ENCODE results near the gene CDYL. TPM values are rescaled to one million over a fixed set of nuclear protein-coding genes. Genes with fewer than 3 reads are reported as not detected.
A peak's percentile ranks its signal among the peaks of the same experiment; 100 is the strongest.

Gene CDYL
- total and polyA plus RNA-seq, 7 donors, result 10.0 to 30.0 (median 19.9) TPM

DNA sequence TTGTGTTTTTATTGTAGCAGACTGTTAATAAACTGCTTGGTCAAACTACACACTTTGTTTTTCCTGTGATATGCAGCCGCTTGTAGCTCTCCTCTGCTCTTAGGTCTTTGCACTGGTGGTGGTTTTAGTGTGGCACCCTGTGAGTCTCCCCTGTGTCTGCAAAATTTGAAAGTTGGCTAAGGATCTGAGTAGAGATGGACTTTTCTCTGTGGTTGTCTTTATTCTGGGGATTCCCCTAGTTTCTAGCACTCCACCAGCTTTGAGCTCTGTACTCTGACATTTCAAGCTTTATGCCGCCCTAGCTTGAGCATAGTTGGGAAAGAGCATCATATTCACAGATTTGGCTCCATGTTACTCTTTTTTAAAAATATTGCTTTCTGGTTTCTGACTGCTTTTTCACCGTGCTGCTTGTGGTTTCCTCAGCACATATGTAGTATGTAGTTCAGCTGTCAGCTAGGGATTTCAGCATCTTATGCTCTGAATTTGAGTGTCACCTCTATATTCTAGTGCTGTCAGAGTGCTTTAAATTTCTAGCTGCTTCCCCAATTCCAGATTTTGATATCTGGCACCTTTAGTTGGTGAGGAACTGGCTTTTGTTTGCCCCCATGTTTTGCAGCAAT is 25.4 kb downstream of the CDYL start:
- peaks cover 35% of the 10 kb centered on the region for H3K4me1 ChIP-seq
- WGBS, 3 donors, result 80 to 91% (median 86%) methylated on average over 3 of the region's 3 CpGs
- H3K4me3 ChIP-seq, result no peak overlapping the region
- no peaks in the 10 kb centered on the region for H3K27me3 ChIP-seq (ENCODE audit: insufficient read depth in 3 of 3, low read length in 2 of 3)
- H3K9me3 ChIP-seq, result peaks cover 13% of the 10 kb centered on the region
- no peak overlapping the region for H3K27ac ChIP-seq
- no peaks in the 10 kb centered on the region for H3K36me3 ChIP-seq (ENCODE audit: insufficient read depth in 1 of 2, low read depth in 1 of 2)
- intact Hi-C loops (cut with DNase I), result loop anchor here in 1 of 2 donors (10.0 kb wide), 2 partner anchors 133 to 517 kb away; no protein-coding TSS in a partner anchor
- TF ChIP-seq, protein P1, sequence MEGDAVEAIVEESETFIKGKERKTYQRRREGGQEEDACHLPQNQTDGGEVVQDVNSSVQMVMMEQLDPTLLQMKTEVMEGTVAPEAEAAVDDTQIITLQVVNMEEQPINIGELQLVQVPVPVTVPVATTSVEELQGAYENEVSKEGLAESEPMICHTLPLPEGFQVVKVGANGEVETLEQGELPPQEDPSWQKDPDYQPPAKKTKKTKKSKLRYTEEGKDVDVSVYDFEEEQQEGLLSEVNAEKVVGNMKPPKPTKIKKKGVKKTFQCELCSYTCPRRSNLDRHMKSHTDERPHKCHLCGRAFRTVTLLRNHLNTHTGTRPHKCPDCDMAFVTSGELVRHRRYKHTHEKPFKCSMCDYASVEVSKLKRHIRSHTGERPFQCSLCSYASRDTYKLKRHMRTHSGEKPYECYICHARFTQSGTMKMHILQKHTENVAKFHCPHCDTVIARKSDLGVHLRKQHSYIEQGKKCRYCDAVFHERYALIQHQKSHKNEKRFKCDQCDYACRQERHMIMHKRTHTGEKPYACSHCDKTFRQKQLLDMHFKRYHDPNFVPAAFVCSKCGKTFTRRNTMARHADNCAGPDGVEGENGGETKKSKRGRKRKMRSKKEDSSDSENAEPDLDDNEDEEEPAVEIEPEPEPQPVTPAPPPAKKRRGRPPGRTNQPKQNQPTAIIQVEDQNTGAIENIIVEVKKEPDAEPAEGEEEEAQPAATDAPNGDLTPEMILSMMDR (IDR thresholded peaks at IDR 0.05), result no peak
- DNase-seq (no peak), ATAC-seq (no peak)

DNA sequence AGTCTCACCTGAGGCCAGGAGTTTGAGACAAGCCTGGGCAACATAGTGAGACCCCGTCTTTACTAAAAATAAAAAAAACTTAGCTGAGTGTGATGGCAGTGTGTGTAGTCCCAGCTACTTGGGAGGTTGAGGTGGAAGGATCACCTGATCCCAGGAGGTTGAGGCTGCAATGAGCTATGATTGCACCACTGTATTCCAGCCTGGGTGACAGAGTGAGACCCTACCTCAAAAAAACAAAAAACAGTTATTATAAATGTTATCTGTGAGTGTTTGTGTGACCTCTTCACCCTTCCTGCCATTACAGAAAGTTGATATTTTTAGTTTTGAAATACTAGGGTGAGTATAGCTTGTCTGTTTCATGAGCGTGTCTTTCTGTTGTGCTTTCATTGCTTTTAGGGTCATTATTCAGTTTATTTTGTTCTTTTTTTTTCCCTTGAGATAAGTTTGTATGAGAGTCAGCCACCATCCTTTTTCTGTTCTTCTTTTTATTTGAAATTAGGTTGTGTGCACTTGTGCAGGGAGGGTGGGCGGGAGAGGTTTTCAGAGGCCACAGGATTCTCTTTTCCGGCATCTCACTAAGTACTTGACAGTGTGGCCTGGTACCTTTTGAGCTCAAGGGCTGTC is 26.2 kb downstream of the CDYL start:
- intact Hi-C loops (cut with DNase I), result loop anchor here in 1 of 2 donors (10.0 kb wide), 2 partner anchors 132 to 518 kb away; no protein-coding TSS in a partner anchor
- ATAC-seq (no peak), DNase-seq (no peak)
- Histone ChIP-seq H3K9me3 (peaks cover 13% of the 10 kb centered on the region), H3K36me3 (ENCODE audit: insufficient read depth in 1 of 2, low read depth in 1 of 2) (no peaks in the 10 kb centered on the region), H3K27ac (no peak overlapping the region), H3K4me3 (no peak overlapping the region), H3K27me3 (ENCODE audit: insufficient read depth in 3 of 3, low read length in 2 of 3) (no peaks in the 10 kb centered on the region), H3K4me1 (peaks cover 39% of the 10 kb centered on the region)
- TF ChIP-seq, protein P1 (IDR thresholded peaks at IDR 0.05), result no peak
- WGBS, 3 donors, result 88 to 98% (median 94%) methylated on average over 4 of the region's 4 CpGs

DNA sequence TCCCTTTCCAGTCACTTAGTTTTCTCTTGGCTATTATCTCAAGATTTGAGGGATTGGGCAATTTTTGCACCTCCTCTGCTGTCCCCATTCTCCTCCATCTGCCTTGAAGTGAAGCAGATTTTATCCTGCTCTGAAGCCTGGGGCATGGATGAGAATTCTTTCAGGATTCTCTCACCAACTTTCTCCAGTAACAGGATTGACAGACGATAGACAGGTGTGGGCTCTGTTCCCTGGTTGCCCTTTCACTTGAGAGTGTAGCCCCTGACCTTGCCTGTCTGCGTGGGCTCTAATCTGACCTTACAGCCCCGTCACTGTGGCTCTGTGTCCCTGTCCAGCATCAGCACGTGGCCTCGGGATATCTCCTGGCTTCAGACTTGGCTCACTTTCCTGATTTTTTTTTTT is 27.1 kb downstream of the CDYL start:
- H3K27ac ChIP-seq, result no peak overlapping the region
- intact Hi-C loops (cut with DNase I), result loop anchor here in 1 of 2 donors (10.0 kb wide), 2 partner anchors 131 to 519 kb away; no protein-coding TSS in a partner anchor
- H3K27me3 ChIP-seq (ENCODE audit: insufficient read depth in 3 of 3, low read length in 2 of 3), result no peaks in the 10 kb centered on the region
- TF ChIP-seq, protein P1 (IDR thresholded peaks at IDR 0.05), result no peak
- DNase-seq (no peak), ATAC-seq (peak; percentile 21 to 55 (median 52))
- H3K9me3 ChIP-seq, result peaks cover 13% of the 10 kb centered on the region
- peaks cover 39% of the 10 kb centered on the region for H3K4me1 ChIP-seq
- no peaks in the 10 kb centered on the region for H3K36me3 ChIP-seq (ENCODE audit: insufficient read depth in 1 of 2, low read depth in 1 of 2)
- WGBS, 3 donors, result 11 to 20% (median 12%) methylated on average over 5 of the region's 5 CpGs
- no peak overlapping the region for H3K4me3 ChIP-seq

DNA sequence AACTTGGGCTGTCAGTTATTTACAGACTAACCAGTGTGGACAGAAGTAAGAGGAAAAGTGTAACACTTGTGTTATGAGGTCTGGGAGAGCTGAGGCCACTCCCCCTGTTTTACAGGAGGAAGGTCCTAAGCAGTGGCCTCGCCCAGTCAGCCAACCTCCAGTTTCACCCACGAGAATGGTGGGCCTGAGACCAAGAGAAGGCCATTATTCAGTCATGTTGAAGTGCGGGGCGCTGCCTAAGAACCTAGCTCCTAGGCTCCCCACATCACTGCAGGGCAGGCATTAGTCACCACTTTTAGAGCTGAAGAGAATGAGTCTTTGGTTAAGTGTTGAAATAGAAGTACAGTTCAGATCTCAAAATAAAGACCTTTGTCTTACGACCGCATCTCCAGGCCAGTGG is 27.9 kb downstream of the CDYL start:
- WGBS, 3 donors, result 87 to 95% (median 93%) methylated on average over 6 of the region's 6 CpGs
- peaks cover 13% of the 10 kb centered on the region for H3K9me3 ChIP-seq
- H3K27ac ChIP-seq, result no peak overlapping the region
- no peaks in the 10 kb centered on the region for H3K27me3 ChIP-seq (ENCODE audit: insufficient read depth in 3 of 3, low read length in 2 of 3)
- ATAC-seq (peak in 1 of 4 donors; percentile 7), DNase-seq (no peak)
- H3K4me3 ChIP-seq, result no peak overlapping the region
- H3K36me3 ChIP-seq (ENCODE audit: insufficient read depth in 1 of 2, low read depth in 1 of 2), result no peaks in the 10 kb centered on the region
- intact Hi-C loops (cut with DNase I), result loop anchor here in 1 of 2 donors (10.0 kb wide), 2 partner anchors 131 to 519 kb away; no protein-coding TSS in a partner anchor
- TF ChIP-seq, protein P1 (IDR thresholded peaks at IDR 0.05), result no peak
- peaks cover 39% of the 10 kb centered on the region for H3K4me1 ChIP-seq
